GM04503 (cell line): ENCODE results near the gene TPMT.
A peak's percentile ranks its signal among the peaks of the same experiment; 100 is the strongest.
"Not testable (repeated sequence)": the region's sequence is repeated elsewhere in the genome, so short reads cannot be mapped to it uniquely, and the experiment has no call there.

Experiments used
- DNase-seq: peaks from one replicate; pipeline ENCODE4 v3.0.0-alpha.2; 2012; ENCODE audit warnings: low read depth

TPMT gene

GRCh38 chr6:18155150-18155863 is 430 bp upstream of the TPMT start, which contains the start of gene KDM1B:
Gene KDM1B (plus strand): TSS chr6:18155422. CDS start chr6:18159896, 4,474 bp downstream.
- peak; percentile 85 for DNase-seq

- no peak for DNase-seq
These were observed 1.6 kb downstream of the TPMT start for GRCh38 chr6:18153311-18153703.

GRCh38 chr6:18151801-18152200 is 3.1 kb downstream of the TPMT start:
- DNase-seq: no peak

GRCh38 chr6:18151391-18151790 is 3.5 kb downstream of the TPMT start:
- DNase-seq: not testable (repeated sequence)

- DNase-seq: peak; percentile 85
These were observed 6.4 kb downstream of the TPMT start for GRCh38 chr6:18148304-18149025.

GRCh38 chr6:18147616-18148015 is 7.3 kb downstream of the TPMT start:
- no peak for DNase-seq

GRCh38 chr6:18147160-18147559 is 7.7 kb downstream of the TPMT start:
- peak; percentile 47 for DNase-seq

GRCh38 chr6:18142591-18142861 is 12.4 kb downstream of the TPMT start:
- DNase-seq: no peak

GRCh38 chr6:18141805-18142590 is 12.9 kb downstream of the TPMT start:
- DNase-seq: no peak

- DNase-seq: no peak
These were observed 14.8 kb downstream of the TPMT start for GRCh38 chr6:18139935-18140621.

- no peak for DNase-seq
These were observed 16.0 kb downstream of the TPMT start for GRCh38 chr6:18138906-18139305.

GRCh38 chr6:18136260-18136659 is 18.6 kb downstream of the TPMT start:
- no peak for DNase-seq

GRCh38 chr6:18135171-18135570 is 19.7 kb downstream of the TPMT start:
- no peak for DNase-seq

GRCh38 chr6:18132346-18132745 is 22.5 kb downstream of the TPMT start:
- DNase-seq: no peak

GRCh38 chr6:18126121-18126520 is 28.8 kb downstream of the TPMT start:
- DNase-seq: no peak

- peak; percentile 39 for DNase-seq
These were observed 32.5 kb downstream of the TPMT start, which contains the start of gene NHLRC1 for GRCh38 chr6:18122128-18123093. Gene NHLRC1 (minus strand): TSS chr6:18122677. CDS start chr6:18122606, 71 bp downstream.

GRCh38 chr6:18121580-18122127 is 33.2 kb downstream of the TPMT start:
- DNase-seq: no peak

- DNase-seq: no peak
These were observed 35.6 kb downstream of the TPMT start for GRCh38 chr6:18119236-18119635.

GRCh38 chr6:18118330-18118729 is 36.5 kb downstream of the TPMT start:
- no peak for DNase-seq

- no peak for DNase-seq
These were observed 37.7 kb downstream of the TPMT start for GRCh38 chr6:18117136-18117535.

- no peak for DNase-seq
These were observed 39.5 kb downstream of the TPMT start for GRCh38 chr6:18115356-18115755.
